Lung (tissue), 12 donors: ENCODE data around the gene KDM4C. TPM values are rescaled to one million over a fixed set of nuclear protein-coding genes. Genes with fewer than 3 reads are reported as not detected.
A peak's percentile ranks its signal among the peaks of the same experiment; 100 is the strongest.

ENCODE experiments used
- ATAC-seq: fragments of 200-7000 bp; cut with Tn5 transposase; one replicate; pipeline ENCODE4 v1.9.1; 2020; ENCODE audit warnings: moderate number of reproducible peaks; ENCODE audit not compliant: insufficient read depth, low FRiP score
- DNase-seq, 3 donors: peaks; one replicate each; pipeline ENCODE4 v3.0.0-alpha.2; 2013 to 2017
- H3K27ac ChIP-seq, 2 donors: one replicate each; pipeline ENCODE4 v1.5.1; 2013; ENCODE audit warnings: mild to moderate bottlenecking in 2 of 2, moderate library complexity in 2 of 2, control low read depth in 1 of 2, inconsistent platforms in 1 of 2, low read depth in 1 of 2, low read length in 1 of 2
- H3K27me3 ChIP-seq, 3 donors: one replicate each; pipeline ENCODE4 v1.5.1; 2013; ENCODE audit warnings: low read length in 2 of 3; ENCODE audit not compliant: control insufficient read depth in 3 of 3, insufficient read depth in 3 of 3
- H3K36me3 ChIP-seq, 4 donors: one replicate each; pipeline ENCODE4 v1.5.1; 2013; ENCODE audit warnings: low read length in 4 of 4, mild to moderate bottlenecking in 1 of 4, moderate library complexity in 1 of 4; ENCODE audit not compliant: control insufficient read depth in 4 of 4, insufficient read depth in 4 of 4
- H3K4me1 ChIP-seq, 5 donors: one replicate each; pipeline ENCODE4 v1.5.1; 2013; ENCODE audit warnings: low read length in 5 of 5, mild to moderate bottlenecking in 2 of 5, moderate library complexity in 1 of 5; ENCODE audit not compliant: control insufficient read depth in 5 of 5, insufficient read depth in 5 of 5
- H3K4me3 ChIP-seq: one replicate; pipeline ENCODE4 v1.5.1; 2013; ENCODE audit warnings: mild to moderate bottlenecking, control low read depth, moderate library complexity
- H3K9ac ChIP-seq, 2 donors: one replicate each; pipeline ENCODE4 v1.5.1; 2013; ENCODE audit warnings: low read length in 2 of 2, control low read depth in 1 of 2; ENCODE audit not compliant: insufficient read depth in 1 of 2
- H3K9me3 ChIP-seq, 4 donors: one replicate each; pipeline ENCODE4 v1.5.1; 2013; ENCODE audit warnings: low read length in 3 of 4, mild to moderate bottlenecking in 1 of 4, moderate library complexity in 1 of 4; ENCODE audit not compliant: control insufficient read depth in 4 of 4, insufficient read depth in 3 of 4
- WGBS, 2 donors: extraction: QIAGEN DNeasy Blood & Tissue Kit; methylation state at CpG; one replicate each; pipeline ENCODE4 v1.1.7; 2013; 5-methylcytosine and 5-hydroxymethylcytosine counted together
- polyA plus RNA-seq, 2 donors: library from polyadenylated mRNA; stranded (reverse); fragments of 200-250 nt; gene quantifications; one replicate each; pipeline ENCODE4 v1.2.1, GENCODE V29; 2013
- total RNA-seq, 2 donors: library from RNA; depleted of rRNA in 1 of 2; stranded (reverse); fragments of >200 nt in 1 of 2; gene quantifications; one replicate each; pipeline ENCODE4 v1.2.1, GENCODE V29; 2014 to 2021
- TF ChIP-seq, protein P1 (sequence below): IDR thresholded peaks from 2 replicates; pipeline ENCODE4 v1.5.1; 2012; ENCODE audit warnings: mild to moderate bottlenecking; ENCODE audit errors: control extremely low read depth, extremely low read depth
- donor health status: control.
- donor health status: control.
- donor health status: Bipolar disorder and iron deficiency.
- donor health status: healthy.
- donor health status: DM: yes; HTN: yes; CAD: no.

KDM4C gene
- total and polyA plus RNA-seq, 4 donors, result 7.1 to 78.5 (median 25.0) TPM

GRCh38 chr9:7147121-7148090 lies 389.6 kb downstream of the KDM4C start:
- Histone ChIP-seq H3K36me3 (peaks cover 0 to 3% (median 0%) of the 10 kb centered on the region in 4 donors), H3K9me3 (peaks cover 0 to 5% (median 0%) of the 10 kb centered on the region in 4 donors), H3K27me3 (peaks cover 0 to 18% (median 0%) of the 10 kb centered on the region in 3 donors), H3K9ac (no peak overlapping the region), H3K4me3 (no peak overlapping the region), H3K27ac (peak overlapping the region in 1 of 2 donors; percentile 81), H3K4me1 (peaks cover 3 to 35% (median 7%) of the 10 kb centered on the region in 5 donors)
- 84% methylated on average over 14 of the region's 14 CpGs for WGBS, 2 donors
- TF ChIP-seq, protein P1, sequence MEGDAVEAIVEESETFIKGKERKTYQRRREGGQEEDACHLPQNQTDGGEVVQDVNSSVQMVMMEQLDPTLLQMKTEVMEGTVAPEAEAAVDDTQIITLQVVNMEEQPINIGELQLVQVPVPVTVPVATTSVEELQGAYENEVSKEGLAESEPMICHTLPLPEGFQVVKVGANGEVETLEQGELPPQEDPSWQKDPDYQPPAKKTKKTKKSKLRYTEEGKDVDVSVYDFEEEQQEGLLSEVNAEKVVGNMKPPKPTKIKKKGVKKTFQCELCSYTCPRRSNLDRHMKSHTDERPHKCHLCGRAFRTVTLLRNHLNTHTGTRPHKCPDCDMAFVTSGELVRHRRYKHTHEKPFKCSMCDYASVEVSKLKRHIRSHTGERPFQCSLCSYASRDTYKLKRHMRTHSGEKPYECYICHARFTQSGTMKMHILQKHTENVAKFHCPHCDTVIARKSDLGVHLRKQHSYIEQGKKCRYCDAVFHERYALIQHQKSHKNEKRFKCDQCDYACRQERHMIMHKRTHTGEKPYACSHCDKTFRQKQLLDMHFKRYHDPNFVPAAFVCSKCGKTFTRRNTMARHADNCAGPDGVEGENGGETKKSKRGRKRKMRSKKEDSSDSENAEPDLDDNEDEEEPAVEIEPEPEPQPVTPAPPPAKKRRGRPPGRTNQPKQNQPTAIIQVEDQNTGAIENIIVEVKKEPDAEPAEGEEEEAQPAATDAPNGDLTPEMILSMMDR, result no peak
- DNase-seq (peak in 1 of 3 donors; percentile 44), ATAC-seq (peak; percentile 21)

DNA sequence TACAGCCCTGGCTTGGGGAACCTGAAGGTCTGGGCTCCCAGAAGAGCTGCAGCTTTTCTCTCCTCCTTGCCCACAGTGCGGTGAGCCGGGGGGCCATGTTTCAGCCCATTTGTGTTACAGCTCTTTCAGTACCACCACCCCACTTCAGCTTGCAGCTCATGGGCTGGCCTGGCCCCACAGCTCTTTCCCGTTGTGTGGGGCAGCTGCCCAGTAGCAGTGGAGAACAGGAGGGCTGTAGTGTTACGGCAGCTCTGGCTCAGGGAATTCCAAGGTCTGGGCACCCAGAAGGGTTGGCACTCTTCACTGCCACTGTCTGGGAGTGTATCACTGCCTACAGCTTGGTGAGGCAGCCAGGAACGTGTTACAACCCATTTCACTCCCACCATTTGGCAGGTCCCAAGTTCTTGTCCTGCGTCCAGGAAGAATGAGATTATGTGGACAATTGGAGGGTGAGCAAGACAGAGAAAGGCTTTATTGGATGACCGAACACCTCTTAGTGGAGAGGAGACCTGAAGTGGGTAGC lies 390.5 kb downstream of the KDM4C start:
- TF ChIP-seq, protein P1, result no peak
- DNase-seq, result no peak

DNA sequence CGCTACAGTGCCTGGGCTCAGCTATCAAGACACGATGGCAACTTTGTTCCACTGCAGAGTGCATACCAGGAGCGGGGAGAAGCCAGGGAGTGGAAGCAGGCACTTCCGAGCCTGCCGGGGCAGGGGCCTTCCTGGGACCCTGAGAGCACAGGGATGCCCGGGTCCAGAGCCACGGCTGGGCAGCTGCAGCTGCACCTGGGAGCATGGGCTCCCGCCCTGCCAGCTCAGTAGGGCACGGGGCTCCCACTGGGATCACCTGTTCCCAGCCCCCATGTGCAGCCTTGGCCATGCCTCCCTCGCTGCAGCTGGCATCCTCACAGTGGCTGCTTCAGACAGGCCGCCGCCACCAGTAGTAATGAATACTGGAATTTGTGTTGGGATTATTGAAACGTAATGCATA lies 391.5 kb downstream of the KDM4C start:
- no peak overlapping the region for H3K27ac ChIP-seq
- TF ChIP-seq, protein P1, result no peak
- peaks cover 5 to 37% (median 7%) of the 10 kb centered on the region in 5 donors for H3K4me1 ChIP-seq
- peaks cover 0 to 18% (median 0%) of the 10 kb centered on the region in 3 donors for H3K27me3 ChIP-seq
- no peak for ATAC-seq
- no peak overlapping the region for H3K4me3 ChIP-seq
- H3K36me3 ChIP-seq, result peaks cover 0 to 5% (median 0%) of the 10 kb centered on the region in 4 donors
- no peak overlapping the region for H3K9ac ChIP-seq
- no peak for DNase-seq
- H3K9me3 ChIP-seq, result peaks cover 0 to 5% (median 0%) of the 10 kb centered on the region in 4 donors
- 98 to 100% methylated on average over 13 of the region's 13 CpGs for WGBS, 2 donors

More for the DNA sequence above, 390.5 kb downstream of the KDM4C start:
- peaks cover 5 to 35% (median 7%) of the 10 kb centered on the region in 5 donors for H3K4me1 ChIP-seq
- H3K36me3 ChIP-seq, result peaks cover 0 to 3% (median 0%) of the 10 kb centered on the region in 4 donors
- H3K27me3 ChIP-seq, result peaks cover 0 to 18% (median 0%) of the 10 kb centered on the region in 3 donors
- peaks cover 0 to 5% (median 0%) of the 10 kb centered on the region in 4 donors for H3K9me3 ChIP-seq
- no peak overlapping the region for H3K4me3 ChIP-seq
- WGBS, 2 donors, result 96% methylated on average over 7 of the region's 7 CpGs
- H3K27ac ChIP-seq, result peak overlapping the region in 1 of 2 donors; percentile 81
- H3K9ac ChIP-seq, result no peak overlapping the region
- no peak for ATAC-seq
